ENCODE results near the gene IRF2.

The IRF2 gene

DNA sequence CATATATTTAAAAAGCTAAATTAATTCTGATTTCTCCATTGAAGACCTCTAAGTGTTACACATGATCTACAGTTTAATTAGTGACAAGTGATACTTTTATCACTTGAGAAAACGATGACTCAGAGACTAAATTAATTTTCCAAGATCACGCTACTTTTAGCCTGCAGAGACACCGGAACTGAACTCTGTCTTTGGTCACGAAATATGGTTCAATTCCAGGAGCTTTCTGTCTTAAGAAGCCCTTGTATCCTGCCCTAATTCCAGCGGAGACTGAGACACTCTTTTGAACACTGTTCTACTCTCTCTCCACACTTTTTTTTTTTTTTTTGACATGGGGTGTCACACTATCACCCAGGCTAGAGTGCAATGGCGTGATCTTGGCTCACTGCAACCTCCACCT lies 63.6 kb downstream of the IRF2 start:
- in situ Hi-C loops (cut with MboI; ENCODE audit: low sequenced_read_pairs) = no loop called here

DNA sequence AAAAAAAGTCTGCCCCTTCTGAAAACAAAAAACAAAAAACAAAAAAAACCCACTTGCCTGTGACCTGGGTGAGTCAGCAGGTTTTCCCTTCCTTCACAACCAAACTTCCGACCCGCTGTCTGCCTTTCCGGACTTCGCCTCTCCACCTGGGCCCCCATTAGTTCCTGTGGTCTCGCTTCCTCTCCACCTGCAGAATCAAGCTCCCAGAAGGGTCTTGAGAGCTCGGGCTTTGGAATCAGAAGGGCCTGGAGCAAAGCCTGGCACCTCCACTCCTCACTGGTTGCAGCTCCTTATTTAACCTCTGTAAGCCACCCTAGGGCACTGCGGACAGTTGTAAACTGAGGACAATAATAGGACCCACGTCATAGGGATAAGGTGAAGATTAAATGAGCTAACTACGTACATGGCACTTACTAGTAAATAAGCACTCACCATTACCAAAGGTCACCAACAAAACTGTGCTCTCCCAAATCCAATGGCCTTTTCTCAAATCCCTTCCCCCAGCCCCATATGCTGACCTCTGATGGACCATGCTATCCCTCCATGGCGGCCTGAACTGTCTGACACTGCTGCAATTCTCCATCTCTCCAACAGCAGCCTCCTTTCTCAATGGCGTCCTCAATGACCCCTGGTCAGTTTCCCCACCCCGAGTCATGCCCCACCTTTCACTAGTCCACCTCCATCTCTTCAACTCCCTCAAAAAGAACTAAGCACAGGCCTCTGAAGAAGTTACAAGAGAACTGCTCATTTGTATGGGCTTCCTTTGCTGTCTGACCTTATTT lies 64.2 kb downstream of the IRF2 start:
- in situ Hi-C loops (cut with MboI; ENCODE audit: low sequenced_read_pairs) = no loop called here

- in situ Hi-C loops (cut with MboI; ENCODE audit: low sequenced_read_pairs) = no loop called here
Observed at GRCh38 chr4:184409502-184409901, 64.8 kb downstream of the IRF2 start.

- in situ Hi-C loops (cut with MboI; ENCODE audit: low sequenced_read_pairs) = no loop called here
Observed at GRCh38 chr4:184408684-184409081, 65.7 kb downstream of the IRF2 start.

GRCh38 chr4:184408021-184408683 lies 66.2 kb downstream of the IRF2 start:
- in situ Hi-C loops (cut with MboI; ENCODE audit: low sequenced_read_pairs) = no loop called here

DNA sequence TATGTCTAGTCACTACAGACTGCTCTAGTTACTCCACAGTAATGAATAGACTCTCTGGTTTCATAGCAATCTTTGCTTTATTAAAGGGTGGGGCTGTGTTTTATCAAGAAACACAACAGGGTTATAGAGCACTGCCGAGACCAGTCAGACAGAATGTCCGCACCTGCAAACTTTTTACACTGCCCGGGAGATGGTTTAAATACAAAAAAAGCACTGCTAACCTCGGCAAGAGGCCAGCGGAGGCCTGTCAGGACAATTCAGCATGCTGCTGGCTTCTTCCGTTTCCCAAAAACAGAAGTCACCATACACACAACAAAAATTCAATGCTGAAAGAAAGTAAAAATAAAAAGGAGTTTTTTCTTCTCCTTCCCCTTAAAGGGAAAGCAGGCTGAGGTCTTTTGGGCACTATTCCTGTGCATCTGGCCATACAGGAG lies 67.4 kb downstream of the IRF2 start:
- in situ Hi-C loops (cut with MboI; ENCODE audit: low sequenced_read_pairs) = no loop called here

- in situ Hi-C loops (cut with MboI; ENCODE audit: low sequenced_read_pairs) = no loop called here
Observed at GRCh38 chr4:184404047-184404446, 70.3 kb downstream of the IRF2 start.

DNA sequence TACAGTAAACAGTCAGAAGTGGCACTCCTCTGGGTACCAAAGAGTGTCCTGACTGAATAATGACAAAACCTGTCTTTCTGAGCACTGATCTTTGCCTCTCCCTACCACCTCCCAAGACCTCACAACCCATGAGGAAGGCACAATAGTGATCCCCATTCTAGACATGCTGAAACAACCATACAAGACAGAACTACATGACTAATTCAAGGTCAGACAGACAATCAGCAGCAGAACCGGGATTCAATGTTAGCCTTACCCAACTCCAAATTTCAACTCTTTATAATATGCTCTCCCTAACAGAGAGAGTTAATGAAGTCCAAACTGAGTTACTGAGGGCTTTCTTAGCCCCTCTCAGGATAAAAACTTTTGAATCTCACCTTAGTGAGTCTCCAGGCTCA lies 71.0 kb downstream of the IRF2 start:
- in situ Hi-C loops (cut with MboI; ENCODE audit: low sequenced_read_pairs) = no loop called here

- in situ Hi-C loops (cut with MboI; ENCODE audit: low sequenced_read_pairs) = no loop called here
Observed at GRCh38 chr4:184402740-184403383, 71.5 kb downstream of the IRF2 start.

GRCh38 chr4:184402239-184402638 lies 72.1 kb downstream of the IRF2 start:
- in situ Hi-C loops (cut with MboI; ENCODE audit: low sequenced_read_pairs) = no loop called here

DNA sequence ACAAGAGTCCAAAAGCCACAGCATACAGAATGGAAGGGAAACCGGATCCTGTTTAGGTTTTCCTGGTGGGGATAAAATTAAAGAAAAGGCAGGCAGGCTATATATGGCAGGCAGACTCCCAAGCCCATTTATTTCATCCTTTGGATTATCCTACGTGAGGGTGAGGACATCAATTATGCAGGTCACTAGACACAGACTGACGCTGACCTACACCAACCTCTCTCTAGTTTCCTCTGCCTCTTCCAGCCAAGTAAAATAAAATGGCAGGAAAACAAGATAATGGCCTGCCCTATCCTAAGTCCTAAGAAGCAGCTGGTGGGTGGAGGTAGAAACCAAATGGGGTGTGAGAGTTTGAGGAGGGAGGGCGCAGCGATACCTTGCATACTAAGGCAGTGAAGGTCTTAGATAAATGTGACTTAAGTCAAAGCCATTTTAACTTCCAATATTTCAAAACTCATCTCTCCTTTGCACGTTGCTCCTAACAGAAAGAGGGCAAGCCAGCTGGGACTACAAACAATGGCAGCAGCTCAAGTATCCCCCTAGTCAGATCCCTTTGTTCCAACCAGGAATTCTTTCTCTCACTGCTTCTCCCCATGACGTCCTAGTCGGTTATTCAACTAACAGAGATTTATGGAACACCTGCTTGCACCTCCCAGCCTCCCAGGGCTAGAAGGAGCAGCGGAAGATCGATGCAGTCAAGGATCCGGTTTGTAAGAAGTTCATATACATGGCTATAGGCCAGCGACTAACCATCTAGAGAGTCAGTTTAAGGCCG lies 72.8 kb downstream of the IRF2 start:
- in situ Hi-C loops (cut with MboI; ENCODE audit: low sequenced_read_pairs) = no loop called here

GRCh38 chr4:184400891-184401290 lies 73.5 kb downstream of the IRF2 start:
- in situ Hi-C loops (cut with MboI; ENCODE audit: low sequenced_read_pairs) = no loop called here

DNA sequence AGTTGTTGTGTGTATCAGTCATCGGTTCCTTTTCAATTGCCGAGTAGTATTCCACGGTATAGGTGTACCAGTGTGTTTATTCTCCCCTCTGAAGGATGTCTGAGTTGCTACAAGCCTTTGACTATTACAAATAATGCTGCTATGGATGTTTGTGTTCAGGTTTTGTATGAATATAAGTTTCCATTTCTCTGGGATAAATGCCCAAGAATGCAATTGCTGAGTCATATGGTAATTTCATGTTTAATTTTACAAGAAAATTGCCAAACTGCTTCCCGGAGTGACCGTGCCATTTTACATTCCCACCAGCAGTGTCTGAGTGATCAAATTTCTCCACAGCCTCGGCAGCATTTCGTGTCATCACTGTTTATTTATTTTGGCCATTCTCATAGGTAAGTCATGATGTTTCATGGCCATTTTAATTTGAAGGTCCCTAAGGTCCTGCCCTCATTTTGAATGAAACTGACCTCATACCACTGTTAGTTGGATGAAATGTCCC lies 73.9 kb downstream of the IRF2 start:
- in situ Hi-C loops (cut with MboI; ENCODE audit: low sequenced_read_pairs) = no loop called here

DNA sequence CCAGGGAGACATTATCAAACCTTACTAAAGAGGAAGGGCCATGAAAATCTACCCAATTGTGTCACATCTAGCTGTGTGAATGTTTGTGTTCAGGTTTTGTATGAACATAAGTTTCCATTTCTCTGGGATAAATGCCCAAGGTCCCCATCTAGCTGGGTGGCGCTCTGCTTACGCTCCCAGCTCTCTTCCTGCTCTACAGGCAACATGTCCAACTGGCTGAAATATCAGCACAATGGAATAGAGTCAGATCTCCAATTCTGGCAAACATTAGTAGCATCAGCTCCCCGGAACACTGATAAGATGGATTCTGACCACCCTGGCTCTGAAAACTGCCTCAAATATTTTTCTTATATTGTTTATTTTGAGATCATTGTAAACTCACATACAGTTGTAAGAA lies 74.8 kb downstream of the IRF2 start:
- in situ Hi-C loops (cut with MboI; ENCODE audit: low sequenced_read_pairs) = no loop called here

GRCh38 chr4:184398741-184399511 lies 75.4 kb downstream of the IRF2 start:
- in situ Hi-C loops (cut with MboI; ENCODE audit: low sequenced_read_pairs) = no loop called here

- in situ Hi-C loops (cut with MboI; ENCODE audit: low sequenced_read_pairs) = no loop called here
Observed at GRCh38 chr4:184397516-184398163, 76.7 kb downstream of the IRF2 start.

DNA sequence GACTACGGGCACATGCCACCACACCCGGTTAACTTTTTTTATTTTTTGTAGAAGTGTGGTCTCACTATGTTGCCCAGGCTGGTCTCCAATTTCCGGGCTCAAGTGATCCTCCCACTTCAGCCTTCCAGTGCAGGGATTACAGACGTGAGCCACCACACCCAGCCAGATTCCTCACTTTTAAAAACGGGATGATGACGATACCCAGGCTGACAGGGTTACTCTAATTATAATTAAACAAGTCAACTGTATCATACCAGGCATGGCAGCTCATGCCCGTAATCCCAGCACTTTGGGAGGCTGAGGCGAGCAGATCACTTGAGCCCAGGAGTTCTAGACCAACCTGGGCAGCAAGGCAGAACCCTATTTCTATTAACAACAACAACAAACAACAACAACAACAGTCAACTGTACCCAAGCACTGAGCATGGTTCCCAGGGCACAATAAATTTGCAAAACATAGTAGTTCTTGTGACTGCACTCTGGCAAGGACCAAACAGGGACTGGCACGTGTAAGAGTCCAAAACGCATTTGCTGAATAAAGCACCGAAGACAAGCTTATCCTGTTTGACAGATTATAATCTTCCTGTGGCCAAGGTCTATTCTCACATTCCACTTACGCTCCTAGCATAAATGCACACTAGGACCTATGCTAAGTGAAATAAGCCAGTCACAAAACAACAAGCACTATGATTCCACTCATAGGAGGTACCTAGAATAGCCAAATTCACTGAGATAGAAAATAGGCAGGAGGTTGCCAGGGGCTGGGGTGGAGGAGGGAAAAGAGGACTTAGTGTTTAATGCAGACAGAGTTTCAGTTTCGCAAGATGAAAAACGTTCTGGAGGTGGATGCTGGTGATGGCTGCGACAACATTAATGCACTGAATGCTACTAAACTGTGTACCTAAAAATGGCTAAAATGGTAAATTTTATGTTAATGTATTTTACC lies 77.5 kb downstream of the IRF2 start:
- in situ Hi-C loops (cut with MboI; ENCODE audit: low sequenced_read_pairs) = no loop called here

DNA sequence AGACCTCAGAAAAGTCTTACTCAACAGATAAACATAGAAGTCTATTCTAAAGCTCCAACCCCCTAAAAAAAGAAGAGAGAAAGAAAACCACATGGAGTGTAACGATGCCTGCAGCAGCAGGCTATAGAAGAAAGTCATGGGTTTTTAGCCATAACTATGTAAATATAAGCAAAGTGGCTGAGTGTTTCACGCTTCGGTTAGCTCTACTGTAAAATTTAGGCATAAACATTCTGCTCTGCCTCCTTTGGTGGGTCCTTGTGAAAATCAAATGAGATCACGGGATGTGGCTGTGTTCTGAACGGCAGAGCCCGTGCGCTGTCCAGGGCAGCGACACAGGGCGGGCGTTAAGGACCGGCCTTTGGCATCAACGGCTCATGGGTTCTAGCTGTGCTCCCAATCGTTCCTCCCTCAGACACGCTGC lies 78.4 kb downstream of the IRF2 start:
- in situ Hi-C loops (cut with MboI; ENCODE audit: low sequenced_read_pairs) = no loop called here

DNA sequence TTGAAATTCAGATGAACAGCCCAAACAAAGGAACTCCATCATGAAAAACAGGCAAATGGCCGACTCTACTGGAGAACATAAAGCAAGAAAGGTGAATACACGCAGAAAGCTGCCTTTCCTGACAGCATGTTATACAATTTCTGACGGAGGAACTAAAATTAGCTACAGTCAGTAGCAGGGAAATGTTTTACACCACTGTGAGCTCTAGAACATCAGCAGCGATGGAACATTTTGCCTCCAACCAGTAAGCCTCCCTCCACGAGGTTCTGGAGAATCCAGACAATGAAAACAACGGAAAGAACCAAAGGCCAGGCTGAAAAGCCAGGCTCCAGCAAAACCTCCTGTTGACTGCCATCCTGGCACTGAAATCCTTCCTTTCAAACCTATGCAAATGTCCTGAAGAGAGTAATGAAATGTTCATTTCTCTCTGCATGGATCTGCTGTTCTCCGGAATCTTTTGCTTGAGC lies 78.9 kb downstream of the IRF2 start:
- in situ Hi-C loops (cut with MboI; ENCODE audit: low sequenced_read_pairs) = no loop called here
